Activated CD4-positive, CD25-positive, alpha-beta regulatory T cell treated with anti-CD3 and anti-CD28 coated beads, Interleukin-2, amount 50 U/mL, for 72 hours (primary cell): ENCODE data around the gene NRP1.
"Not testable (repeated sequence)": the region's sequence is repeated elsewhere in the genome, so short reads cannot be mapped to it uniquely, and the experiment has no call there.

Experiments used
- DNase-seq: peaks from one replicate; pipeline ENCODE4 v3.0.0; 2021

NRP1 gene

DNA sequence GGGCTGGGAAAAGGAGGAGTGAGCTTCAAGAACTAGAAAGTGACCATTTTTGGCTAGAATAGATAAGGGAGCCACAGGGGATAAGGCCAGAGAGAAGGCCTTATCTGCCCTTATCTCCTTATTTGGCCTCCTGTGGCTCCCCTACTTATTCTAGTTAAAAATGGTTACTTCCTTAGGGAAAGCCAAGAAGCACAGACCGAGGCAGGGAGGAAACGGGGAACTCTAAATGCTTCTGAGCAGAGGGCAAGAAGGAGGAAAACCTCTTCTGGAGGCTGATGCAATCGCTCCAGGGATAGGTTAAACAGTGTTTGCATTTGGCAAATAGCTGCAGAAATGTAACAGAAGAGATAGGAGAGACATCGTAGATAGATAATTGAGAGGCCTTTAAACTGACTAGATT, 18.6 kb downstream of the NRP1 start:
- DNase-seq, result no peak

DNA sequence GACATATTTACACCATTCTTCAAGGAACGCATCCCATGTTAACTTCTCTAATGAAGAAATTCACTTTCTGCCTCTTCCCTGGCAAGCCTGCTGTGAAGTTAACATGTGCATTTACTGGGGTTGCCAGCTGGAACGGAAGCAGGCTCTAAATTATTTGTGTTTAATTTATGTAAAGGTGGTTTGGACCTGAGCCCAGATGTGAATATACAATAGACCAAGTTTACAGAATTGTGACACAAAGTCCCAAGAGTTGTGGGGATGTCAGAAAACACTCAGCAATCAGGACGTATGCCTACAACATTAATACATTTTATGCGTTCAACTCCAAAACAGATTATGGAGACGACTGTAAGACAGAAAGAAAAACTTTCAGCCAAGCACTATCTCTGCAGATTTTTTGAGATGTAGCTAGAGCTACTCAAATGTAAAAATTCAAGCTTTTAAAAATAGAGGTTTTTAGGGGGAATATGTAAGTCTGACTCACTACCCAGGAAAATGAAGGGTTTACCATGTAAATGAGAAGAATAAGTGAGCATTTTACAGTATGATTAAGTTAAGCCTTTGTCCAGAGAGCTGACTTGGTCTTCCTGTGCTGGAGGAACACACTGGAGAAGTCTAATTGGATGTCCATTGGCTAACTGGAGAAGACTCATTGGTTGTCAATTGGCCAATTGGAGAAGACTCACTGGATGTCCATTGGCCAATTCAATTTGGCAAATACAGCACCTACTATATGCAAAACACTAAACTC, 19.5 kb downstream of the NRP1 start:
- DNase-seq, result no peak

DNA sequence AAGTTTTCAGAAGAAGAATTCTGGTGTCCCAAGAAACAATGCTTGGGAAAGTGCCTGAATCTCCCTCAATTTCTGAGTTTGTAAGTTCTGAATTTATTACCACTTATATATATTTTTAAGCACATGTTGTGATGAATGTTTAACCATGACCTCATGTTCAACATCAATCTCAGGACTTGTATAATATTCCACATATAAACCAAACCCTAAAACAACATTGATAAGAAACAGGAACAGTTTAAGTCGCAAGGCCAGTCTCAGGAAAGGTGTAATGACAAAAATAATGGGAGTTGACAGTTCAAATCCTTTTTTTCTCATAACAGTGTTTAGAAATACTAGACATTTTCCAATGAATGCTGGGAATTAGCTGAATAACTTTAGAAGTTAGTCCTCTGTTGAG, 22.8 kb downstream of the NRP1 start:
- no peak for DNase-seq

DNA sequence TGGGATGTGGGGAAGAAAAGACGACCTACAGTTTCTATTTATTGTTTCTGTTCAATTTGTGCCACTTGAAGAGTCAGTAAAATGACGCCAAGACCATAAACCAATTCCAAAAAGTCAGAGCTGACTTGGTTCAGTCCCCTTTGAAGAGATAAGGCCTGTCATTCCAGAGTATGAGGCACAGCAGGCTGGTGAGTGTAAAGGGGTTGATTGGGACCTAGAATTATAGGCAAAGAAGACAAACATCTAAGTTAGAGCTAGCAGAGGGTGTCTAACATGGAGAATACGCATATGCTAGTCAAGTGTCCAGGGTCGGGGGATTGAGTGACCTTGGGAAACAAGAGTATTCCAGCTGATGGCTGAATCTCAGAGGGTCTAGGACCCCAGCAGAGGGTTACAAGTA, 23.6 kb downstream of the NRP1 start:
- no peak for DNase-seq

DNA sequence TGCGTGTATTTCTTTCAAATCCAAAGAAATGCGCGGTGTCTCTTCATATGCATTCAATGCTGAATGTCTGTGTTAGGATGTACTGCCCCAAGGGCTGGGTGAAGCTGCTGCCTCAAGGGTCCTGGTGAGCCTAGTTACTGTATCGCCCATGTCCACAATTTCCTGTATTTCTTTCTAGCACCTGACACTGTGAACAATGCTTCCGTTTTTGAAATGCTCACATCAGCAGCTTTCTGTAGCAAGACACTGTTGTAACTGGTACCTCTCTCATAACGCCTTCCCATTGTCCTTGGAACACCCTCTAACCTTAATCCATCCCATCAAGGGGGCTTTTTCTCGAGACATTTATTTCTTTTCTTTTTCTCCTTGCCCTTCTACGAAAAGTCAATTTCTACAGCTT, 25.1 kb downstream of the NRP1 start:
- DNase-seq, result no peak

DNA sequence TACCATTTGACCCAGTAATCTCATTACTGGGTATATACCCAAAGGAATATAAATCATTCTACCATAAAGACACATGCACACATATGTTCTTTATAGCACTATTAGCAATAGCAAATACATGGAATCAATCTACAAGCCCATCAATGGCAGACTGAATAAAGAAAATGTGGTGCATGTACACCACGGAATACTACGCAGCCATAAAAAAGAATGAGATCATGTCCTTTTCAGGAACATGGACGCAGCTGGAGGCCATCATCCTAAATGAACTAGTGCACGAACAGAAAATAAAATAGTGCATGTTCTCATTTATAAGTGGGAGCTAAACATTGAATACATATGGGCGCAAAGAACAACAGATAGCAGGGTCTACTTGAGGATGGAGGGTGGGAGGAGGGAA, 26.6 kb downstream of the NRP1 start:
- DNase-seq, result no peak

DNA sequence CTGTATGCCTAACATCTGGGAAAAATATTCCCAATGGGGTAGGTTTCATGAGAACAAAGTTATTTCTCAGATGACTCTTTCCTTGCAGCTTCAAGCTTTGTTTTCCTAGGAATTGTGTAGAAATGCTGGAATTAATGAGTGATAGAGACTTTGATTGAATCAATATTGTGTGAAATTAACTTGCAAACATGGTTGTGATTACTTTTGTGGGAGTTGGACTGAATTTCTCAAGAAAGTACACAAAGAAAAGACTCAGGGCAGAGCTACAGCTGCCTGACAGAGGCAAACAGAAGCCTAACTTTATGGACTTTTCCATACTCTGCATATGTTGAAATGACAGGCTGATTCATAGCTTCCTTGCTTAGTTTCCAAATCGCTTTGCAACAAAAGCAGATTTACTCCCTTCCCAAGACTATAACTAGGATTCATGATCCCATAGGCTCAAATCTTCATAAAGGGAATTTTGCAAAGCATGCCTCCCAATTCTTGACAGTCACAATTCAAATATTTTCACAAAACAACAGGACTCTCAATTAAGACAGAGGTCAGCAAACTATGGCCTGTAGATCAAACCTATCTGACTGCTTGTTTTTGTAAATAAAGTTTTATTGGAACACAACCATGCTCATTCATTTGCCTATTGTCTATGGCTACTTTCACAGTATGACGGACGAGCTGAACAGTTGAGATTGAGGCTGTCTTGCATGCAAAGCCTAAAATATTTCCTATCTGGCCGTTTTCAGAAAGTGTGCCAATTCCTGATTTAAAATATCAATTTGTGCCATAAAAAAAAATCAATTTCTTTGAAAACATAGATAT, 27.6 kb downstream of the NRP1 start:
- no peak for DNase-seq

DNA sequence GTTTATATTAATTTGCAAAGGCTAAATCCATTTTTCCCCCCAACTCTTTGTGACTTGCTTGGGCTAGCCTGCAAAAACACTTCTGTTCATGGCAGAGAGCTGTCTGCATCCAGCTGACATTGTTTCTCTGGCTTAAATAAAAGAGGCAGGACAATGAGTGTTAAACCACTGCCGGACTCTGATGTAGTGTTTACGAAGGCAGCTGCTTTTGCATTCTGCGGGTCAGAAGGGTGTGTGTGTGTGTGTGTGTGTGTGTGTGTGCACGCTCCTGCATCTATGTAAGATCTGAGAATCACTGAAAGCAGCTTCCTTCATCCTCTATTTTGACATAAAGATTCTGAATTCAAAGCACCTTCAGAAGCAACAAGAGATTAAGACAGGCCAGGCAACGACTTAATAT, 28.3 kb downstream of the NRP1 start:
- no peak for DNase-seq

DNA sequence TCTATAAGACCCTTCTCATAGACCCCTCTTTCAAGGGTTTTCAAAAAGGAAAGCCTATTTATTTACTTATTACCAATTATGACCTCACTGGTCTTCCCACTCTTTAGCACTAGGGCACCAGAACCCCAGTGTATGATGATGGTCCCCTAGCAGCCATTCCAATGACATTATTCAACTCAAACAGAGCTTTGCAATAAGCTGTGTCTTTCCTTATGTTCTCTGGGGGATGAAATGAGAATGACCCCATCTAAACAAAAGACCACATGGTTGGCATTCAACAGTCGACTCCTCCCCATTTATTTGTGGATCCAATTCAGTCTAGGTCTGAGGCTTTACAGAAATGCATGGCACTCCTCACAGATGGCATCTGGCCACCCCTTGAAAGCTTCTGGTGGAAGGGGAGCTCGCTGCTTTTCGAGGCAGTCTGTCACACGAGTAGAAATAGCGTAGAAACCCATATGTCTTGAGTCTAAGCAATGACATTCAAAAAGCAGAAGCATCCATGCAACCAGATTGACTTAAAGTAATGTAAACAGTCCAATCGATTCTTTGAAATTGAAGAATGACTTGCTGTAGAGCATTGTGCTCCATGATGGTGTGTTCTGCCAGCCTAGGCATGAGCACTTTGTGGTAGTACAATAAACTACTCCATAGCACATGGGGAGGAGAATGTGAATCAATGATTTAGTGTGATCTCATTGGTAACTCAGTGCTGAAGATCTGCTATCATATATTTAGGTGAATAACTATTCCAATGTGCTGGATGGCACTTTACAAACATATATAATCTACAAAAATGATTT, 29.8 kb downstream of the NRP1 start:
- no peak for DNase-seq

DNA sequence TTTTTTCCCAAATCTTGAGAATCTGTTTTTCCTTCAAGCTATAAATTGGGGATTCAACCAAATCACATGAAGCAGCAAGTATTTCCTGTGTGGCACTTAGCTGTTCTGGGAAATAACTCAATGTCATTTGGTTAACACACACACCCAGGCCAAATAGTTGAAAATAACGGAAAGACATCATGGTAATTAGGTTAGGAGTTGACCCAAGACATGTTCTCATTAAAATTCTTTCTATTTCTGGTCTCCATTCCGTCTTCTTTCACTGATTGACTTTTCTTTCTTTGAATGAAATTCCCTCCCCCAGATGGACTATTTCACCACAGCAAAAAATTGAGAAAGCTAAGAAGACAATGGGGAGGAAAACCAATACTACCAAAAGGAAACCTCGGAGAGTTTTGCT, 30.5 kb downstream of the NRP1 start:
- DNase-seq, result no peak

DNA sequence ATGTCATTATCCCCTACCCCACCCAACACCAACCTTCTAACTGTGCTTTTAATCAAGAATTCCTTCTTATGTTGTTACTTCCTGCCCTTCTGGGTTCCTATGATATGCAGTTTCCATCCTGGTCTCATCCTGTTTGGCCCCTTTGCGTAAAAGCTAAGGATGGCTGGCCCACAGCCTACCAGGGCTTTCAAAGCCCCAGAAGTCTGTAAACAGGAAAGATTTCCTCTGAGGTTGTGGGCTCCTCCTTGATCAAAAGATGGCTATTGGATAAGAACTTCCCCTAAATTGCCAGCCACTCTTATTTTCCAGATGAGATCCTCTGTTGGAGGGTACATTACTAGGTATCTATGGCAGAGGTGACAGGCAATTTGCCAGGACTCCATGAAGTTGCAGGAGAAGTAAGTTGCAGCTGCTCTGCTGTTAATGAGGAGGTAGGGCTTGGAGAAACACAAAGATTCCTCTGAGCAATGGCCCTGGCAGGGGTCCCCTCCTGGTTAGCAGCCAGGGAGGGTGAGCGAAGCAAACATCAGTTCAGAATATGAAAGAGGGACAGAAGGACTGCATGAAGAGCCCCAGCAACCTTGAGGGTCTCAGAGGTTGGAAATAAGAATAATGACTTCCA, 32.1 kb downstream of the NRP1 start:
- no peak for DNase-seq

DNA sequence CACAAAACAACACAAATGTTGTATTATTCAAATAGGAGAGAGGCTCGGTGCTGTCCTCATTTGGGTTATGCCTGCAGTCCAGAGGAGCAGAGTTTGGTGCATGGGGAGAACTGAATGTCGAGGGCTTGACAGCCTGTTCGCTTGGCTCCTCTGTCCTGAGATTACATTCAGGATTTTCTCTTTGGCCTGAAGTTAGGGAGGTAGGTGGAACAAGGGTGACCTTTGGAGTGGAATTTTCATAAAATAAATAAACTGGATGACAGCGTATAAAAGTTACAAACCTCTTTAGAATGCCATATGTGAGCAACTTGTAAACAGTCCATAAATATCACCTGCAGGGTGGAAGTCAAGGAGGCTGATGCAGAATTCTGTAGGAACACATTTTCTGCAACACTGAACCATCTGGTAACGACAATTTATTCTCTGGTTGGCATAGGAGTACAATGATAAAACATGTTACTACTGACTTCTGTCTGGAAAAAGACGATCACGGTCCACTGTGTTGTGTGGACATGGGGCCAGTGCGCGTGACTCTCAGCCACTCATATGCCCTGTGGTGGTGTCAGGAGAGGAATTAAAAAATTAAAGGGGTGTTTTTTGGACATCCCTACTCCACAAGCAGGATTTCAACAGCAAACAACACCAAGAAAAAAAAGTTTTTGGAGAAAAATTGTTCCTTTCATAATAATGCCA, 33.2 kb downstream of the NRP1 start:
- DNase-seq, result no peak

DNA sequence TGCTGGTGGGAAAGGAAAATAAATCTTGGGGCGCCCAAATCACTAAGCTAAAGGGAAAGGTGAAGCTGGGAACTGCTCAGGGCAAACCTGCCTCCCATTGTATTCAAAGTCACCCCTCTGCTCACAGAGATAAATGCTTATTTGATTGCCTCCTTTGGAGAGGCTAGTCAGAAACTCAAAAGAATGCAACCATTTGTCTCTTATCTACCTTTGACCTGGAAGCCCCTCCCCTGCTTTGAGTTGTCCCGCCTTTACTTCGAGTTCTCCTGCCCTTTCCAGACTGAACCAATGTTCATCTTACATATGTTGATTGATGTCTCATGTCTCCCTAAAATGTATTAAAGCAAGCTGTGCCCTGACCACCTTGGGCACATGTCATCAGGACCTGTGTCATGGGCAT, 33.9 kb downstream of the NRP1 start:
- not testable (repeated sequence) for DNase-seq

DNA sequence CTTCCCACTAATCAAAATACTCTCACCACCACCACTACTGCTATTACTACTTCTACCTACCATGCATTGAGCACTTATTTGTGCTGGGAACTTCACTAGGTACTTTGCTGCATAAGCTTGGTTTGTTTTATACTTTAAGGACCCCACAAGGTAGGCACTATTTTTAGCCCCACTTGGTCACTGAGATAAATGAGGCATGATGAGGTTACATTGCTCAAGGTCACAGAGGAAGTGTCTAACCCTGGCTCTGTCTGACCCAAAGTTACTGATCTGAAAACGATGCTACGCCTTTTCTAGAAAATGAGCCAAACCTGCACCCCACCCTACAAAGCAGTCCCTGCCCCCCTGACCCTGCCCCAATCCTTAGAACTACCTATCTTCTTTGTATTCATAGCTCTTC, 35.6 kb downstream of the NRP1 start:
- no peak for DNase-seq

DNA sequence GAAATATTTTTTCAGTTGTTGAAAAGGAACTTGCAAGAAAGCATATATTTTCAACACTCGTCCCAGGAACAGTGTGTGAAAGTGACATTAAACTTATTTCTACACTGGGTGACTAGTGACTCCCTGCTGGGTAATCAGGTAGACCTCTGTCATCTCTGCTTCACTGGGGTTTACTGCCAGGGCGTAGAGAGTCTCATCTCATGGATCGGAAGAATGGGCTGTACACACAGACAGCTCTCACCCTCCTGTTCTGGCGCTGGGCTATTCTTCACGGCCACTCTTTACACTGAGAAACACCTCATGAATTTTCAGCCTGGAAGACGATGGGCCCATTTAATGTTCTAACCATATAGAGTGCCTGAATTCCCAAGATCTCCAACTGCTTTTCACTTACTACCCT, 36.4 kb downstream of the NRP1 start:
- no peak for DNase-seq

DNA sequence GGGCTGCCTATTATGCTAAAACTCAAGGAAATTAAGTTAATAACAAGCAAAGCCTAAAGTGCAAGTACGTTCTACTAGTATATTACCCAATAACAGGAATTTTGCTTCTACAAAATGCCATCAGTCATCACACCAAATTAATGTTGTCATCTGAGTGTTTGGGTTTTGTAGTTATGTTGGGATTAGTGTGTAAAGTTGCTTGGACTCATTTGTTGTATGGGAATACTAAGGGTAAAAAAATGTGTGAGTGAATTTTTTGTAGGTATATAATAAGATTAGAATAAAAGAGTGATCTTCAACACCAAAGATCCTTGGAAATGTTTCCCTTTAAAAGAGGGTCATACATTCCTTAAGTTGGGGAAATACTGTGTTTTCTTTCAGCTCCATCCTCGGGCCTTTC, 38.6 kb downstream of the NRP1 start:
- DNase-seq, result no peak

DNA sequence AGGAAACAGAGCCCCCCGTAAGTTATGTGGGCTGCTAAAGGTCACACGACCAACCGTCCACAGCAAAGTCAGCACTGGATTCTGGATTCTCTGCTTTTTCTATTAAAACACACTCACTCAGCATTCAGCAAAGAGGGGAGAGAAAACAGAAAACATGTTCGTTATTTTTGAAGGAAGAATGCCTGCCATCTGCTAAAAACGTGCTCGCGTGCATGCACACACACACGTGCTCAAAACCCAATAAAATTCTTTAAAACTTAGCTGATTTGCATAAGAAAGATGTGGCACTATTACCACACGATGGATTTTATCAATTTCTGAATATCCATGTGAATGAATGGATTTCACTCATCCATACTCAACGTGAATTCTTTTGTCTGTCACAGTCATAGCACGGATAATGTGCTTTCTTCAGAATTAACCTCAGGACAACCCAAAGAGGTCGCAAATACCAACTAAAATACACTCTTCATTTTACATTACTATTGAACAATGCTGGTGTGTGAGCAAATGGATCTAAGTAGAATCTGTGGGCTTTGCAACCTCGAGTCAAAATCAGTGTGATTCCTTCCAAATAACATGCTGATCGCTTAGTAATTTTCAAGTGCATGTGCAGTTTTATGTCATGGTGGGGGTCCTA, 40.8 kb downstream of the NRP1 start:
- no peak for DNase-seq

DNA sequence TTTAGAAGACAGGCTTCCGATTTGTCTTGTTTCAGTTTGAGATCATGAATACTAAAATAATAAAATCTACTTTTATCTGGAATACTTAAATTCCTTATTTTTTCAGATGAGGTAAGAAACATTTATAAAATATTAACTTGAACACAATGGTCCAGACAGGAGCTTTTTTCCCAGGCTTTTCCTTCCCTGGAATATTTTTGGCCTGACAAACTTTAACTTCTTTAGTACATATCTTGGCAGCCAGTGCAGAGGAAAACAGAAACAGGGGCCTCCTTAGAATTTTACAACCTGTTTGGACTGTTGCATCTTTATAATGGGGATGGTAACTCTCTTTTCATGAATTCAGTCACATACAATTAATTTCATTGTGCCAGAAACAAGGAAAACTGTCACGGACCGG, 41.4 kb downstream of the NRP1 start:
- no peak for DNase-seq

DNA sequence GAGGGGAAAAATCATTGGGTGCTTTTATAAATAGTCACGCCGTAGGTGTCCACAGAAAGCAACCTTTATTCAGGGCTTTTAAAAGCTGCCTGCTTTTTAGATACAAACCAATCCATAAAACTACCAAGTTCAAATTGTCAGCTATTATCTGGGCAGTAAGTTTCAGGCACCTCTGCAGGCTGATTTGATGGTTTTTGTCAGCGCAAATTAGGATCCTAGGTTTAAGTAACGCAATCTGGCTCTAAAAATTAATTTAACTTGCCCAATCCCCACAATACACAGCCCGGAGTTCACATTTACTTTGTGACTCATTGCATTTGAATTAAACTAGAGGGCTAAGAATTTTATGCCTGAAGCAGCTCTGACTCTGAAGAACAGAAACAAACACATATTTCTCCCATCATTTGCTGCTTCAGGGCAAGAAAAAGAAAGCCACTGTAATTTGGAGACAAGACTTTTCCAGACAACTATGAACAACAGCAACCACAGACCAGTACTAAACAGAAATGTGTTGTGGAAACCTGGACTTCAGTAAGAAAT, 43.3 kb downstream of the NRP1 start:
- DNase-seq, result no peak

DNA sequence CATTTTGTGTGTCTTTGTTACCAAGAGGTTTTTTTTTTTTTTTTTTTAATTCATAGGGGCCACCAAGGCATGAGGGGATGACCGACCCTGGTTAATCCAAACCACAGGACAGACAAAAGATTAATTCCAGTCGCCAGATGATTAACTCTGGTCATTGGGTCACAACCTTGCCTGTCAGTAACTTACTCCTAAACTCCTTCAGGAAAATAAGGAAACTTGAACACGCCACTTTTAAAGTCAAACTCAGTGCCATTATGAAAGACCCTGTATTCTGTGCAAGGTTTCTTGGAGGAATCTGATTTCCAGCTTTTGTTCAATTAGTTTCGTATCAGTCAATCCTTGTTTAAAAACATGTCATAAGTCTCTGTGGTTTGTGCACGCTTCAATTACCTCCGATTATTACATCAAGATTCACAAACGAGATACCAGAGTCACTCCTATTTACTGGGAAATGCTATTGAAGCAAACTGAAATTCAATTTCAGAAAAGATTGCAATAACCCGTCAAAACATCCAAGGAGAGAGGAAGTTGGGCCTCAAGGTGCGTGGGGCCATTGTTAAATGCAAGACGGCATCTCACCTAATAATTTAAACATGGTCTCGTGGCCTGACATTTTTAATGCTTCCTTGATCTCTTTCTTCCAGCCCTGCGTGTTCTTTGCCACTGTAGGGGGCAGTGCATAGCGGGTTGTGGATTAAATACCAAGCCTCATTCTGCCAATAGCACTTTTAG, 44.0 kb downstream of the NRP1 start:
- no peak for DNase-seq

DNA sequence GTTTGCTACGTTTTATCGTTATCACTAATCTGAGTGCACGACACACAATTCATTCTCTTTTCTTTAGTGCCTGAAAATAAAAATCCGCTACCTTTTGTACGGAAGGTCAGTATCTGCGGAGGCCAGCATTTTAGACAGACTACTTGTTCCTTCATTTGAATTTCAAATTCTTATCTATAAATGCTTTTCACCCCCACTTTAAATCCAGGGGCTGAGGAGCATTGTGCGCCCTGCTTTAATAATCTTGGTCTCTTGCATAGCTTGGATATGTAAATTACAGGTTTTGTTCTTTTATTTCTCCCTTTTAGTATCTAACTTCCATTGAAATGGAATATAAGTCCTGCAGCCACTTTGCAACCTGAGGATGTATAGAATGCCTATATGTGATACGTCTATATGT, 44.7 kb downstream of the NRP1 start:
- DNase-seq, result no peak
